Right renal pelvis (tissue), 4 donors: ENCODE results near the gene PTPRC. TPM values are rescaled to one million over a fixed set of nuclear protein-coding genes. Genes with fewer than 3 reads are reported as not detected.

Experiments
- DNase-seq, 4 donors: peaks; one replicate each; pipeline ENCODE4 v3.0.0-alpha.2; 2013; ENCODE audit warnings: low read depth in 4 of 4, low spot score in 3 of 4, missing footprints in 1 of 4
- polyA plus RNA-seq, 4 donors: library from polyadenylated mRNA; unstranded; fragments of 120-200 nt; gene quantifications; one replicate each; pipeline ENCODE4 v1.2.1, GENCODE V29; 2013; ENCODE audit not compliant: insufficient read length in 4 of 4

The PTPRC gene
- polyA plus RNA-seq, 4 donors: 5.3 to 6.0 (median 5.7) TPM

DNA sequence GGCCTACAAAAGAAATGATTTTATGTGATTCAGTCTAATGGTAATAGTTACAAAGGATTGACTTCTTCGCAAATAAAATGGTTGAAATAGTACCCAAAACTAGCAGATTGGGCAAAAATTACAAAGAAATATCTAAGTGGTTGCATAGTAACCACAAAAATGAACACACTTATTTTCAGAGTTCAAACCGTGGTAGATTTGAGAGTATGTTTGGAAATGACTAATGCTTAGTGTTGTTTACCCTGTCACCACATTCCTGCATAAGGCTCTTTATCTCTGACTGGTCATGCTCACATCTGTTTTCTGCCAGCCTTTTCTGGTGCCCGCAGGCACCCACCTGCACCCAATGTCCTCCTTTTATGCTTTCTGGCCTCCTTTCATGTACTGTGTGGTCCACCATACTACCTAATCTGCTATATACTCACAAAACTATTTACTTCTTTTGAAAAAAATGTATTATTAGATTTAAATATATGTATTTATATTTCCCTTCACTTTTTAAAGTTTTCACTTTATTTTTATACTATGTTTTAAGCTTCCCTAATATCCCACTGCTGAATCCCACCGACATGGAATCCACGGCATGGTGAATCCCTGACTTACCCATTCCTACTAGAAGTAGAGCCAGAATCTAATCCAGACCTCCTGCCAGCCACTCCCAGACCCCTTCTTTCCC lies 30.3 kb downstream of the PTPRC start:
- no peak for DNase-seq

DNA sequence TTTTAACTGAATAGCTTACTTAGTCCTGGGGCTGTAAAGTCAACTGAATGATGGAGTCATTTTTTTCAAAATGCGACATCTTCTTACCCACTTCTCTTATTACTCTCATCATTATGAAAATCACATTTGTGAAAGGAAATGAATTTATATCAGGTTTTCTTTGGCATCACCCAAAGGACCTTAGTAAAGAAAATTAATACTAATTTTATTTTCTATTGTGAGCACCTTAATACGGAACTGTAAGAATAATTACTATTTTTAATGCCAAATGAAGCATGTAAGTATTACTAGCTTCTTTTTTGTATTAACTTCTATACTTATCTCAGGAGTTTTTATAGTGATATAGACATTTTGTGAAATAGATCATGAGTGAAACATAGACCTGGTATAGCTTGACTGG lies 30.9 kb downstream of the PTPRC start:
- DNase-seq: no peak

DNA sequence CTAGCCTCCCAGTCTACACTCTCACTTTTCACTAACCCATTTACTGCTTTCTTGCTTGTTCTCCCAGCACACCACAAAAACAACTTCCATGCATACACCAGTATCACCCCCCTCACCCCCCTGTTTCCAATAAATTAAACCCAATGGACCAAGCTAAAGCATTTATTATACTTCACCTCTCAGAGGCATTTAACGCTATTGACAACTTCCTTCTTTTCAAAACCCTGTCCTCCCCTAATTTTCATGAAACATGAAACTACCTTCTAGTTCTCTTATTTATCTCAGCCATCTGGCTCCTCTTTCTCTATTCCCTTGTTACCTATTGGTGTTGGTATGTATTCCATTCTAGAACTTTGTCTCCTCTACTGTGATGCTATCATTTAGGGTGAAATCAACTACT lies 32.3 kb downstream of the PTPRC start:
- DNase-seq: no peak

DNA sequence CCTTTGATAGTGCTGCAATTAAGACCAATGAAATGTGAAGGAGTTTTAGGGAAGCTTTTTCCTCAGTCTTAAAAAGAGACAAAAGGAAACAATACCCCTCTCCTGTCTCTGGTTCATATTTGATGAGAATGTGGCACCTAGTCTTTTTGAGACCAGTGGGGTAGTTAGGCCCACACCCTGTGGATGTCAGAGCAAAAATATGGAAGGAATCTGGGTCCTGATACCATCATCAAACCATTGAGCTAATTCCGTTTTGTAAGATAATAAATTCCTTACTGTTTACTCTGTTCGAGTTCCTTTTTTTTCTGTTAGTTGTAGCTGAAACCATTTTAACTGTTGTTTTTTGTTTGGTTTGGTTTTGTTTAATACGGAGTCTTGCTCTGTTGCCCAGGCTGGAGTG lies 33.3 kb downstream of the PTPRC start:
- DNase-seq: no peak

DNA sequence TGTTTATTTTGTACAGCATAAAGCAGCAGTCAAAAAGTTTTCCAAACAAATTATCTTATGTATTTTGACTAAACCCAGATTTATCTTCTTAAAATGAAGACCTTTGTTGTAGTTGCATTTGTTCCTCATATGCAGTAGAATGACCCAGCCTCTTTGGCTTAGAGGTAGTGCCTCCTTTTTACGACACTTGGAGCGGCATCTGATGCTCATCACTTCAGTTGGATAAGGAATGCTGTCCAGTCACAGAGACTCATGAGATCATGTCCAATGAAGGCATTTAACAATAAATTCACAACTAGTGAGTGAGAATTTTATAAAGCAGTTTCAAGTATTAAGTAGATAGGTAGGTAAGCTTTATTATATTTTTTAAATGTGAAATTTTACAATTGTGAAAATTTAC lies 35.2 kb downstream of the PTPRC start:
- DNase-seq: no peak

DNA sequence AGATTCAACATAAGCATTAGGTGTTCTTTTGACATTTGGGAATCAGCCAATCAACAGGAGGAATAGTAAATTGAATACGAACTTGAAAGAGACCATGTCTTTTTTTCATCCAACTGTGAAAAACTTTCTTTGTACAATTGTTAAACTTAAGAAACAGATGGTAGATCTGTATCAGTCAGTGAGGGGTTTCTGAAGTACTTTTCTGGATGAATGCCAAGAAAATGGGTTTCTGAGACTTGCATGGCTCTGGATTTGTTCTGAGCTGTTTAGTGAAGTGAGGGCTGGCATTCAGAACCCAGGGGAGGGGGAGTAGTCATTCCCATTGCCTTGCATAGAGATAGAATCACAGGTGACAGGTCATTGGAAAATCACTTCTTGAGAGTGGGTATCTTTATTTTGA lies 37.4 kb downstream of the PTPRC start:
- DNase-seq: no peak

DNA sequence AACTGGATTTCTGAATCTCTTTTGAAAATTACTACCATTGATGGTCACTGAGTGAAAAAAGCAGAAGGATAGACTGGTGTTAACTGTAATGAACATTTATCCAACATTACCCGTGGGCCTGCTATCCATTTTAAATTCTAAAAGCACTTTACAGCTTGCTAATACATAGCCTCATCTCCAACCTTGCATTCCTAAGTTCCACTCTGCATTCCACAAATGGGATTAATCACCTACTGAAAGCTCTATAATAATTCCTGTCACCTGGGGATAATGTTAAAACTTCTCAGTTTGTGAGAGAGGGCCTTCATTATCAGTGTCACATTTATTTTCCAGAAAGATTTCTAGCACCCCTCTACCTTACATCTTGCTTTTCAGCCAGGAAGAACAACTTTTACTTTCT lies 38.2 kb downstream of the PTPRC start:
- DNase-seq: no peak

DNA sequence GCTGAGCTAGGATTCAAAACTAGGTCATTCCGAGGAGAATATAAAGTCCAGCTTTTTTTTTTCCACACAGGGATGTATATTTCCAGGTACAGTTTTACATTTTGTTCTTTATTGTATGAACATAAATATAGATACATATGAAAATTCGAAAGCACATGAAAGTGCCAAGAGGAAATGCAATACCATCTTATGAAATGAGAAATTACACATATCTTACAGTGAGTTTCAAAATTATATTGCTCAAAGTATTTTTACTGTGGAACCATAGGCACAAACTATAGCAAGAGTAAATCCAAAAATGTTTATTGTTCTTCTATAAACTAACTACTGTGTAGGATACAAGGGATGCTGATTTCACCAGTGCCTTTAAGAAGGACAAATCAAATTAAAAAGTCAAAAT lies 39.0 kb downstream of the PTPRC start:
- DNase-seq: no peak

DNA sequence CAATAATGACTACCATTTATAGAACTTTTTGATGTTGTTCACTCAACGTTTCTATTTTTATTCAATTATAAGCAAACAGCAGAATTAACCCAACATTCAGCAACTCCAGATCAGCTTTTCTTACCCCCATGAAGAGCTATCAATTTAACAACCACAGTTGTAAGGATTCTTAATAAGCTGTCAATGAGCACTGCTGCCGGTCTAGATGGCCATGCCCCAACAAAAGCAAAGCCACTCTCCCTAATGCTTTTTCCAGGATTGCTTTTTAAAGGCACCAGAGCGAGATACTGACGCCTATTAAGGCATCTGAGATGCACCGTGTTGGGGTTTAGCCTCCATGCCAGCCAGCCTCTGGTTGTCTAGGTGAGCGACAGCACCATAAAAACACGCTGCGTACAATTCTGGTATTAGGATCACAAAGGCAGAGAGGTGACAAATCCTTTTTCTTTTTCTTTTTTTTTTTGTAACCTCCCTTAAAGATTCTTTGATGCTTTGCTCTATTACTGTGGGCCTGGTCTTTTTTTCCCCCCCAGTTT lies 39.5 kb downstream of the PTPRC start:
- DNase-seq: no peak

DNA sequence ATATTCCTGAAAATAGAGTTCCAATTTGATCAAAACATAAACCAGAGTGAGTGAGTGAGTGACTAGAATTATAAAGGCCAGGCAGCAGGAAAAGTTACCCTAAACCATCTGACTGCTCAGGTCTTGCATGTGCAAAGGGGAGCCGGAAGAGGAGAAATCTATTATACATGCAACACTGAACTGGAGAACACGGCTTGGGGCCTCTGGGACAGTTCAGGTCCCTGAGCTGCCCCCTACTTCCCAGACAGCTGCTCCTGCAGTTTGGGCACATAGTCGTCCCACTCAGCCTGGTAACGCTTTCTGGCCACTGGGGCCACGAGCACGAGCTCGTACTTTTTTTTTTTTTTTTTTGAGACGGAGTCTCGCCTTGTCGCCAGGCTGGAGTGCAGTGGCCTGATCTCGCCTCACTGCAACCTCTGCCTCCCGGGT lies 40.1 kb downstream of the PTPRC start:
- DNase-seq: no peak

DNA sequence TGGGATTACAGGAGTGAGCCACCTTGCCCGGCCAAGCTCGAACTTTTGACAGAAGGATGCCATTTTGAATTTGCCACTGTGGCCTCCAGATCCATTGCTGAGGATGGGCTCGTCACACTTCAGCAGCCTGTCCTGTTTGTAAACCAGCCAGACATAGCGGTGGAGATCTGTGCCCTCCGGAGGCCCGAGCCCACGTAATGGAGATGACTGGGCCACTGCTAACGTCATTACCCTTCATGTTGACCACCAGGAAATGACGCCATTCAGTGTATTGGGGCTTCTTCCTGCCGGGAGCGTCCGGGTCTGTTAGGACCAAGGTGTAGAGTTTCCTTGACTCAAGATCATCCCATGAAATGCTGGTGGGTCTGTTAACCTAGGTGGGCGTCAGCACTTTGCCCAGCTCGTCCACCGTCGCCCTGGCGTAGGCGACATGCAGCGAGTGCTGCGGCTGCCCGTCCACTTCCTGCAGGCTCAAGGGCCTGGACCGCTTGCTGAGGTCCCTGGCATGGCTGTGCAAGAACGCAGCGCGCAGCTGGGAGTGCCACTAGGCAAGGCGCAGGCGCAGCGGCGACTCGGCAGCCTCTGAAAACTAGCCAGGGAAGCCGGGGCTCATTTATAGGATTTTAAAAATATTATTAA lies 40.8 kb downstream of the PTPRC start:
- no peak for DNase-seq

DNA sequence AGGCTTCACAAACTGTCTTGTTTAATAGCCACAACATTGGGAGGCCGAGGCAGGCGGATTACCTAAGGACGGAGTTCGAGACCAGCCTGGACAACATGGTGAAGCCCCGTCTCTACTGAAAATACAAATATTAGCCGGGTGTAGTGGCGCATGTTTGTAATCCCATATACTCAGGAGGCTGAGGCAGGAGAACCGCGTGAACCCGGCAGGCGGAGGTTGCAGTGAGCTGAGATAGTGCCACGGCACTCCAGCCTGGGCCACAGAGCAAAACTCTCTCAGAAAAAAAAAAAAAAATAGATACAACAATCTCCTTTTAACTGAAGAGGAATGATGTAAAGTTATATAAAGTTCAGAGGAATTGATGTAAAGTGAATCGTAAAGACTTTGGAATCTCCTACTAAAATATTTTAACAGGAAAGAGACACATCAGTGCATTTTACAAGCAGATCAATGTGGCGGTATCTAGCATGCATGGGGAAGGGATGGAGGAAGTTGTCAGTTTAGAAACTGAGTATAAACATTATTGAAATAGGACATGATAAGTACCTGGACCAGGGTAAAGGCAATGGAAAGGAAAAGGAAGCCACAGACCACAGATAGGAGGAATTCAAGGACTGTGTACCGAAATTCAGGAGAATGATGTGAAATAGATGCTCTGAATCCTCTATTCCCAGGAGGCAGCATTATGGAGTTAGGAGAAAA lies 41.5 kb downstream of the PTPRC start:
- no peak for DNase-seq

DNA sequence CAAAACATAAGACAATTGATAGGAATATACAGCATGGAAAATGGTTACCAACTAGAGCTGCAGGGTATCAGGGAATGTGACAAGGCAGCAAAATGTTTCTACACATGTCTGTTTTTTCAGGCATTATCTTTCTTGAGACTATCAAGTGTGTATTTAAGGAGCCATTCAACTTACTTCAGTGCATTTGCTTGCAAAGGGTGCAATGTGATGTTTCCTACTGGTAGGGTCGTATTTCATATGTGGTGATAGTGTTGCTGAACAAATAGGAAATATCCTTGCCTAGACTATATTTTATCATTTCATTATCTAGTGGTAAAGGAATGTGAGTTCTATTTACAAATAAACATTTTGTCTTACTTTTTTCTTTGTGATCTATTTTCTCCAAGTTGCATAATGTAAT lies 42.4 kb downstream of the PTPRC start:
- no peak for DNase-seq

DNA sequence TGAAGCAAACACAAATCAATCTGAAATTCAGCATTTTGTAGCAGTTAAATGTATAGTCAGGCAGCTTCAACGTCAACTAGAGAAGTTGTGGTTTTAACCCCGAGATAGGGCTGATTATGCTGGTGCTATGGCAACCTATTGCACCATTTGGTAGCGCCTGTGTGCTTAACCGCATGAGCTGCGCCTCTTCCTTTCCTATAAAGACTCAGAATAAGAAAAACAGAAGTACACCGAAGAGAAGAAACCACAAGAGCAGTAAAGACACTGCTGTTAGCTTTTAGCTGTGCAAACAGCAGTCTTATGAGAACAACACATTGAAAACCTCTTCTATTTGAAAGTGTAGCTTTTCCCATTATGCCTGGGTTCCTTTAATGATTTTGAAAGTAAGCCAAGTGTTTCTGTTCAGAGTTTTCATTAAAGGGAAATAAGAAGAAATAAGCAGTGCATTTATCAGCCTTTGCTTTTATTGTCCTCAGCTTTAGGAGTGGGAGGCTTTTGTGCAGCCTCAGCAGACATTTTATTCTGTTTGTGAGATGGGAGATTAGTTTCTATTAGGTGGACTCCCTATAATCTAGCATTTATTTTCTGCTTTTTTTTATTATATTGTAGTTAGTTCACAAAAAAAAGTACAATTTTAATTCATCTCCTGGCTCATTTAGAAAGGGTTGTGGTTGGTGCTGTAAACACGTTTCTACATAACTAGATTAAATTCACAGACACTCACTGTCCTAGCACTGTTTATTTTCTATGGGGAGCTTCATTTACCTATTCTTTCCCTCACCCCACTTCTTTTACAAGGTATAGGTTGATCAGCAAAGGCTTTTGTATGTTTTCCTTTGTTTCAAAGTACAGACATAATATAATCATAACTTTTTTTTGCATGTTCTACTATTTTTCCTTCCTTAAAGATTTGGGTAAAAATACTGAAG lies 43.3 kb downstream of the PTPRC start:
- DNase-seq: peak in 1 of 4 donors; percentile 30

DNA sequence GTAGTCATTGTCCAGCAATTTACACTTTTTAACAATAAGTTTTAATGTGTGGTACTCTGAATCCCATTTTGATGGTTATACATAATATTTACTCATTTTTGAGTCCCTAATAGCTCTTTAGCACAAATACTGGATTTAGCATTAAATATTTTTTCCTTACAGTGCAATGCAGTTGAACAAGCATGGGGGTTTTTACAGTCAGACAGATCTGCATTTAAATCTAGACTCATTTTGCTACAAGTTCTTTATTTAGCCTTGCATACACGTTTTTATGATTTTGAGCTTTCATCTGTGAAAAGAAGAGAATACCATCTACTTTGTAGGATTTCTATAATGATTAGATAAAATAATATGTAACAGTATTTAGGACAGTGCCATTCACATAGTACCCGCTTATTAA lies 44.0 kb downstream of the PTPRC start:
- DNase-seq: no peak

DNA sequence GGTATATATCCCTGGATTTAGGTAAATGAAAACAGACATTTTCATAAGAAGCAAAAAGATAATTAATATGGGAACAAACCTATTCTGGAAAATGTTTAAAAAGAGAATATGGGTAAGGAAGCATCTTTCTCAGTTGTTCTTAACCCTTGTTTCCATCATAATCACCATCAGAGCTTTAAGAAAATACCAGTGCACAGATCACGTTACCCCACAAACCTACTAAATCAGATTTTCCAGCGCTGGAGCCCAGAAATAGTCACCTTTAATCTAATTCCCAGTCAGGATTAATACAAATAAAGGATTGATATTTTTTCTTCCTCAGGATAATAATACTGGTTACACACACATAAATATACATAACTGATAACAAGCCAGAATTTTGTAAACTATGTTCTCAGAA lies 44.6 kb downstream of the PTPRC start:
- no peak for DNase-seq

DNA sequence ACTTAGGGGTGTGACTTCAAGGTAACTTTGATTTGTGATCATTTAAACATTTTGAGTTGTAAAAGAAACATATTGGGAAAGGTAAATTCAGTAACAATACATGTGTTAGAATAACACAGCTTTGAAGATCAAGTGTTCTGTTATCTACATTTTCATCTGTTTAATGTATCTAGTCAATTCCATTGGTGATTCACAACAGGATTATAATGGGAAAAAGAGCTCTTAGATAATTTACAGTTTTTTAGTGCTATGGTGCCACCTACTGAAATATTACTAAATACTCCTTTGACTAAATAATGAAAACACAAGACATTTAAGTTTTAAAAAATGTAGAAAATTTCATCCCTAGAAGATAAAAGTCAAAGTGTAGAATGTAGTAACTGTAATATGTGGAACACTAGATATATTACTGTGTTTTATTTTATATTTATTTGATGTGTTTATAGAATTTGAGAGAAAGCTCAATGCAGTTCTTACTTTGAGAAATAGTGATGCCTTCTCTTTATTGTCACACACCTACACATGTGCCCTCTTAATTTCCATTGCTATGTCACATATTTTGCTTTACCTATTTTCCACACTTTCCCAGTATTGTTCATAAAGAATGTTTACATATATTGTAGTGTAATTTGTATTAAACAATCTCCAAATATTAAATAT lies 47.4 kb downstream of the PTPRC start:
- peak in 1 of 4 donors; percentile 9 for DNase-seq

DNA sequence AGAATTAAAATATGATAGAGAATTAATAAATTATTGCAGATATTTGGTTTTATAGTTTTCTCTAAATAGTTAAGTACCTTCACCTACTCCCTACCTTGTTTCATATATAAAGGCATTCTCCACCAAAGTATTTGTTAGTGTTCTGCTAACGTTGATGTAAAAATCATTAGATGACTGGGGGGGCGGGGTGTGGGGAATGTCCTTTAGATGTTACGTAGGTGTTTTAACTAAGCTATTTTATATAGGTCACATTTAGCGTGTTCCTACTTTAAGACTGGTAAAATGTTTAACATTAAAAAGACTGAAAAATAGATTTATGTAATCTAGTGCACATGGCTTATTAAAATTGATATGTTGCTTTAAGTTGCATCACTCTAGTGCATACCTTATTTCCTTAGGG lies 48.6 kb downstream of the PTPRC start:
- no peak for DNase-seq

DNA sequence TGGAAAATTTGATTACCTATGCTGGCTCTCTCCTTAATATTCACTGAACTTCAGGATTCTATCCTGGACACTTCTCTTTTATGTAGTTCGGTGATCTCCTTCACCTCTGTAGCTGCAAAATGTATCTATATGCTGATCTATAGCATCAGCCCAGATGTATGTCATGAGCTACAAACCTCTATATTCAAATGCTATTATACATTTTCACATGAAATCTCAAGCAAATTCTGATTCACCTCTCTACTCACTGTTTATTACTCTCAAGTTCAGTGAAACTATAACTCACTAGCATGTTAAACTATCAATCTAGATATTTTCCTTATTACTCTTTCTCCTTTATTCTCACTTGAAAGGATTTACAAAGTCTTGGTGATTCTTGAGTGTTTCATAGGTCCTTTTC lies 52.2 kb downstream of the PTPRC start:
- DNase-seq: no peak

DNA sequence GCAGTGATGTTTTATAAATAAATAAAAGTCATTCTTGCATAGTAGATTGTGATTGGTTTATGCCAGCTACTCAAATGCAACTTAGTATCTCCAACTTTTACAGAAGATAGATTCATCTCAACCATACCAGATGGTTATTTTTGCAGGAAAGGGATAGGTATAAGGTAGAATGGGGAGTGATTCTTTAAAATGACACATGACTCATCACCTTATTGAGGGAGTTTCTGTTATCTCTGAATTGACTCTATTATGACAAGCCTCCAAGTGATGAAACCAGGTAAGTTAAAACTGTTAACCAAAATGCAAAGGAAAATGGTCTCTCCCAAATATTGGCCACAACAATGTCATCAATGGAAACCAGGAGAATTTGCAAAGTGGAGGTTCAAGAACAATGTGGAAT lies 54.5 kb downstream of the PTPRC start:
- no peak for DNase-seq
